ENCODE results near the gene TRIM52.

- no peak for TF ChIP-seq POLR2A (IDR thresholded peaks at IDR 0.05; ENCODE audit: low read length)
- no peak for TF ChIP-seq GATA1 (IDR thresholded peaks at IDR 0.05; ENCODE audit: low read depth, low read length)
Measured at GRCh38 chr5:181235323-181235688, 25.6 kb downstream of the TRIM52 start.
